LNCAP (cell line): ENCODE results near the gene CLTB.

Experiments
- TF ChIP-seq, protein P1 (sequence below): fragments of 450-650 bp; IDR thresholded peaks from 2 replicates; pipeline ENCODE4 v1.5.1; 2017; ENCODE audit warnings: mild to moderate bottlenecking

The CLTB gene

DNA sequence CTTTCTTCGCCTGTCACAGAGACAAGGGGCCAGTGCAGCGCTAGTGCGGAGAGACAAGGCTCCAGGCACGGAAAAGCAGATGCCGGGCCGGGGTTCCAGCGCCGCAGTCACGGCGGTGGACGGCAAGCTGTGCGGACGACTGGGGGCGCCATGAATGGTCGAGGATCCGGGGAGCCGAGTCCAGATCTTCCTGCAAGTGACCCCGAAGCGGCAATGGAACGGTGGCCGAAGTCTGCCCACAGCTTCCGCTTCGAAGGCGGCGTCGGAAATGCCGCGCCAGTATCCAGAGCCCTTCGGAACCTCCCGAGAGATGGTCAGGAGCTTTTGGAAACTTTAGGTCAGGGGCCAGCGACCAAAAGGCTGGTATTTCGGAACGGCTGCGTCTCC is 31.2 kb upstream of the CLTB start:
- TF ChIP-seq, protein P1, sequence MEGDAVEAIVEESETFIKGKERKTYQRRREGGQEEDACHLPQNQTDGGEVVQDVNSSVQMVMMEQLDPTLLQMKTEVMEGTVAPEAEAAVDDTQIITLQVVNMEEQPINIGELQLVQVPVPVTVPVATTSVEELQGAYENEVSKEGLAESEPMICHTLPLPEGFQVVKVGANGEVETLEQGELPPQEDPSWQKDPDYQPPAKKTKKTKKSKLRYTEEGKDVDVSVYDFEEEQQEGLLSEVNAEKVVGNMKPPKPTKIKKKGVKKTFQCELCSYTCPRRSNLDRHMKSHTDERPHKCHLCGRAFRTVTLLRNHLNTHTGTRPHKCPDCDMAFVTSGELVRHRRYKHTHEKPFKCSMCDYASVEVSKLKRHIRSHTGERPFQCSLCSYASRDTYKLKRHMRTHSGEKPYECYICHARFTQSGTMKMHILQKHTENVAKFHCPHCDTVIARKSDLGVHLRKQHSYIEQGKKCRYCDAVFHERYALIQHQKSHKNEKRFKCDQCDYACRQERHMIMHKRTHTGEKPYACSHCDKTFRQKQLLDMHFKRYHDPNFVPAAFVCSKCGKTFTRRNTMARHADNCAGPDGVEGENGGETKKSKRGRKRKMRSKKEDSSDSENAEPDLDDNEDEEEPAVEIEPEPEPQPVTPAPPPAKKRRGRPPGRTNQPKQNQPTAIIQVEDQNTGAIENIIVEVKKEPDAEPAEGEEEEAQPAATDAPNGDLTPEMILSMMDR, result no peak

DNA sequence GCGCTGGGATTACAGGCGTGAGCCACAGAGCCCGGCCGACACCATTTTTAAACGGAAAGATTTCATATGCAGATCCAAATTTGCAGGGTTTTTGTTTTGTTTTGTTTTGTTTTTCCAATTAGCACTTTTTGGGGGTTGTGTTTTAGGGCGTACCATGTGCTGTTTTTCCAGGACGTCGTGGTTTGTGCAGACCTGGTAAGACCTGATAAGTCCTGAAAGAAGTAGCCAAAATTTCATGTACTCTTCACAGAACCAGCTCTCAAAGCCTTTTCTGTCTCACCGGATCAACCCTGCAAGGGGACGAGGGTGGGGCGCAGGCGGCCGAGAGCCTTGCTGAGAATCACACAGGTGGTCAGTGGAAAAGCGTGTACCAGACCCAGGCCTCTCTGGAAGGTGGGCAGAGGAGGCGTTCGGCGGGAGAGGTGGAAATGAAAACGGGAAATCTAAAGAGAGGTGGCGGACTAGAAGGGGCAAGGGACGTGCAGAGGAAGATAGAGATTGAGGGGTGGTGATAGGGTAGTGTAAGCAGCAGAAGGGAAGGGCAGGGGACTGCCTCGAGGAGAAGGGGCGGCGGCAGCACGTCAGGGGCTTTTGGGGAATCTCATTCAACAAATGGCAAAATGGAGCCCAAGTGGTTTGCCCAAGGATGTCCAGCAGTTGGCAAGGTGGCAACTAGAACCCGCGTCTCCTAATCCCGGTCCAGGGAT is 30.7 kb upstream of the CLTB start:
- TF ChIP-seq, protein P1, result no peak

DNA sequence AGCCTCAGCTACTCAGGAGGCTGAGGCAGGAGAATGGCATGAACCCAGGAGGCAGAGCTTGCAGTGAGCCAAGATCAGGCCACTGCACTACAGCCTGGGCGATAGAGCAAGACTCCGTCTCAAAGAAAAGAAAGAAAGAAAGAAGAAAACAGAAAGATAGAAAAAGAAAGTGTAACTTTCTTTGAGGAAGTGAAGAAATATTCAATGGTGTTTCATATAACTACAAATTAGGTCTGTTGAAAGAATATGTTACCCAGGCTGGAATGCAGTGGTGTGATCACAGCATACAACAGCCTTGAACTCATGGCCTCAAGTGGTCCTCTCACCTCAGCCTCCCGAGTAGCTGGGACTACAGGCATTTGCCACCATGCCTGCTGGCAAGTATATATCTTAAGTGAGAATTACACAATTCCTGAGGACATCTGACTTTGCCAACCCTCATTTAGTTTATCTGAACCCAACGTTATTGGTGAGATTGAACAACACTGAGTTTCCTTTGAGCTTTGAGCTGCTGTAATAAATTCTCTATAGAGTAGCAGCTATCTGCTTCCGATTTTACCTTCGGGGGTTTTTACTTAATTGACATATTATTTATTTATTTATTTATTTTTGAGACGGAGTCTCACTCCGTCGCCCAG is 29.8 kb upstream of the CLTB start:
- TF ChIP-seq, protein P1, result no peak

DNA sequence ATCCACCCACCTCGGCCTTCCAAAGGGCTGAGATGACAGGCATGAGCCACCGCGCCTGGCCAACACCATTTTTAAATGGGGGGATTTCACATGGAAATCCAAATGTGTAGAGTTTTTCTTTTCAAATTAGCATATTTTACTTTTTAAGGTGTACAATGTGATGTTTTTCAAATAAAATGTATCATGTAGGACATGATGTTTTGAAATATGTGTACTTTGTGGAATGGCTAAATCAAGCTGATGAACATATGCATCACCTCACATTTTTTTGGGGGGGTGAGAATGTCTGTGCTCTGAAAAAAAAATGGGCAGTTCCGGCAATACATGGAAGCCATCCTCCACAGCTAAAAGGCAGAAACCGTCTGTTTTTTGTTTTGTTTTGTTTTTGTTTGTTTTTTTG is 28.4 kb upstream of the CLTB start:
- TF ChIP-seq, protein P1, result no peak

GRCh38 chr5:176441921-176442323 is 25.6 kb upstream of the CLTB start:
- TF ChIP-seq, protein P1, result no peak

DNA sequence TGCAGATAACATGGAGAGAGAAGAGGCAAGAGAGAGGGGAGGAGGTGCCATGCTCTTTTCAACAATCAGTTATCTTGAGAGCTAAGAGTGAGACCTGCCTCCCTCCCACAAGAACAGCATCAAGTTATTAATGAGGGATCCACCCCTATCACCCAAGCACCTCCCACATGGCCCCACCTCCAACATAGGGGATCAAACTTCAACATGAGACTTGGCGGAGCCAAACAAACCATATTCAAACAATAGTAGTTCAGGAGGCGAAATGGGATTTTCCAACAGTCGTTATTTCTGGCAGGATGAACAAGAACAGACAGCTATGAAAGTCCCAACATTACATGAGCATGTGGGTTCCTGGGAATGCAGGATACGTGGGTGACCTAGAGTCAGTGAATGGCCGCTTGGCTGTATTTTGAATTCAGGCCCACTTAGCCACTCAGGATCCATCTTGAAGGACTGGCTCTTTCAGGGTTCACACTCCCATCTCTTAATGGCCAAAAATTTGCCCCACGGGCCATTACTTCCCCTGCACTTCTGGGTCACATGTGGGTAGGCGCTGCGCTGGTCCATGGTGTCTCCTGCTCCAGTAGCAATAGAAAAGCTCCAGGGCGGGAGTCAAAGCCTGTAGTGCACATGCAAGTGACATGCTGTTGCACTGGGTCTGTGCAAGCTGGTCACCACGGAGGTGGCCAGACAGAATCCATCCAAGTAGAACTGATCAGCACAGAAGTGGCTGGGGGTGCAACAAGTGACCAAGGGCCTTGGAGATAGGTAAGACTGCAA is 24.8 kb upstream of the CLTB start:
- TF ChIP-seq, protein P1, result no peak

- TF ChIP-seq, protein P1, result no peak
These were observed 22.8 kb upstream of the CLTB start for GRCh38 chr5:176438959-176439757.
